GM20431 (cell line): ENCODE results near the gene RALGDS.
"Not testable (repeated sequence)": the region's sequence is repeated elsewhere in the genome, so short reads cannot be mapped to it uniquely, and the experiment has no call there.

Source experiments
- in situ Hi-C: fragments of 300-500 bp; cut with MseI, MboI; formaldehyde crosslinking; loops from one replicate; pipeline ENCODE4 v1.15.0; 2020; ENCODE audit warnings: low sequenced_read_pairs; ENCODE audit not compliant: unreplicated experiment

Gene RALGDS

GRCh38 chr9:133098871-133099270, 22.2 kb downstream of the RALGDS start:
- in situ Hi-C loops = no loop called here

- in situ Hi-C loops = no loop called here
These were observed 22.8 kb downstream of the RALGDS start for GRCh38 chr9:133098104-133098754.

DNA sequence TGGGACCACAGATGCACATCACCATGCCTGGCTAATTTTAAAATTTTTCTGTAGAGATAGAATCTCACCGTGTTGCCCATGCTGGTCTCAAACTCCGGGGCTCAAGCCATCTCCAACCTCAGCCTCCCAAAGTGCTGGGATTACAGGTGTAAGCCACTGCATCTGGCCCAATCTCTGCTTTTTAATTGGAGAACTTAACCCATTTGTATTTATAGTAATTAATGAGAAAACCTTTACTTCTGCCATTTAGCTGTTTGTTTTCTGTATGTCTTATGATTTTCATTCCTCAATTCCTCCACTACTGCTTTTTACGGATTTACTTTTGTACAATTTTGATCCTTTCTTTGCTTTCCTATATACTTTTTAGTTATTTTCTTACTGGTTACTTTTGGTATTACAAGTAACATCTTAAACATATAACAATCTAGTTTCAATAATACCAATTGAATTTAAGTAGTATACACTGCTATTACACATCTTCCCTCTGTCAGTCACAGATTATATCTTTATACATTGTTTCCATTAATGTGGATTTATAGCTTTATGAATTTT, 26.1 kb downstream of the RALGDS start:
- in situ Hi-C loops = no loop called here

DNA sequence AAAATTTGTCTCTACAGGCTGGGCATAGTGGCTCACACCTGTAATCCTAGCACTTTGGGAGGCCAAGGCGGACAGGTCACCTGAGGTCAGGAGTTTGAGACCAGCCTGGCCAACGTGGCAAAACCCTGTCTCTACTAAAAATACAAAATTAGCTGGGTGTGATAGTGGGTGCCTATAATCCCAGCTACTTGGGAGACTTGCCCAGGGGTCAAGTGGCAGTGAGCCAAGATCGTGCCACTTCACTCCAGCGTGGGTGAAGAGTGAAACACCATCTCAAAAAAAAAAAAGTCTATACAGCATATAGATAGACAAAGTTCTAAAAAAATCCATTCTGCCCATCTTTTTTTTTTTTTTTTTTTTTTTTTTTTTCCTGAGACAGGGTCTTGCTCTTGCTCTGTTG, 26.7 kb downstream of the RALGDS start:
- in situ Hi-C loops = not testable (repeated sequence)

DNA sequence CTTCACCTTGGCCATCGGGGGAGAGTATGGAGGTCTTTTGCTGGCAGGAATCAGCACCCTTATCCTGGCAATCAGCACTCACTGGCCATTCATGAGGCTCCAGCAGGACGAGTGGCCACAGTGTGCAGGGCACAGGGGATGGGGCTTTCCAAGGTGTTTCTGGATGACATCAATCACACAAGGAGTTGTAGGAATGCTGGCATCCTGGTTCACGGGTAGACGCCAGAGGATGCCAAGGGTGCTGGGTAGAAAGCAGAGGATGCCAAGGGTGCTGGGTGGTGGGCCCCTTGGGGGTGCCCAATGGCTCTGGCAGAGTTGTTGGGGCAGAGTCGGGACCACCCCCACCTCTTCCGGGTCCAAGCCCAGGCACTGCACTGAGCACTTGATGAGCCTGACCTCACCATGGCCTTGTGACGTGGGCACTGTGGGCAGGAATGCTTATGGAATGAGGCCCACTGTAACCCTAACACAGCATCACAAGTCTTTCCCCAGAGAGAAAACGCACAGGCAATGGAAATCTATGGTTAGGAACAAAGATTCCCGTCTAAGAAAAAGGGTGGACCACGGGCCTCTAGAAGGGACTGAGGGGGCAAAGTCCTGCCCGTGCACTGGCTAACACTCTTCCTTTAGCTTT, 30.2 kb downstream of the RALGDS start:
- in situ Hi-C loops = no loop called here

DNA sequence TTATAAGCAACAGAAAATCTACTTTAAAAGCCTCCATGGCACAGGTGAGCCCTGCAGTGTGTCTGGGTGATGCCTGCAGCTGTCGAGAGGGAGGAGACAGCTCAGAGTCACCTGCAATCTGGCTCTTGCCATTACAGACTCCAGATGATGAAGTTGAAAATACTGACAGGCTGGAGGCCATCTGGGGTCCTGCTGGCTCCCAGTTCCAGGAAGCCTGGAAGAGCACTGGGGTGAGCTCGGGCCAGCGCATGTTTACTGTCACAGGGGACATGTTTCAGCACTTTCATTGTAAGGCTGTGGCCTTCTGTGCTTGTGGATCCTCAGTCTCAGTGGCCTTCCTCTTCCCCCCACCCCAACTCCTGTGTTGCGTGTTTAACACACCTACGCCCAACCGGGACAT, 30.9 kb downstream of the RALGDS start:
- in situ Hi-C loops = no loop called here

GRCh38 chr9:133089271-133089671, 31.8 kb downstream of the RALGDS start:
- in situ Hi-C loops = no loop called here

DNA sequence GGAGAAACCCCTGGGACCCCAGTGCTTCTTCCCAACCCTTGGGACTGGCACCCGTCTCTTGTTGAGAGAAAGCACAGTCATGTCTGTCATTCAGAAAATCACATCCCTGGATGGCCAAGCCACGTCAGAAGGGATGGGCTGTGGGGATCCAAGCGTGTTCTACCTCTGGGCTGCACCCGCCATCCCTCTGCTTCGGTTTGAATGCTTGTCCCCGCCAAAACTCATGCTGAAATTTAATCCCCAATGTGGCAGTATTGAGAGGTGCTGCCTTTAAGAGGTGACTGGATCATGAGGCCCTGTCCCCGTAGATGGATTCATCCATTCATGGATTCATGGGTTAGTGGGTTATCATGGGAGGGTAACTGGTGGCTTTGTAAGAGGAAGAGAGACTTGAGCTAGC, 32.3 kb downstream of the RALGDS start:
- in situ Hi-C loops = no loop called here

GRCh38 chr9:133088146-133088750, 32.8 kb downstream of the RALGDS start:
- in situ Hi-C loops = no loop called here

GRCh38 chr9:133087429-133088145, 33.5 kb downstream of the RALGDS start:
- in situ Hi-C loops = no loop called here

GRCh38 chr9:133086894-133087293, 34.1 kb downstream of the RALGDS start:
- in situ Hi-C loops = no loop called here

GRCh38 chr9:133086212-133086860, 34.7 kb downstream of the RALGDS start:
- in situ Hi-C loops = not testable (repeated sequence)

DNA sequence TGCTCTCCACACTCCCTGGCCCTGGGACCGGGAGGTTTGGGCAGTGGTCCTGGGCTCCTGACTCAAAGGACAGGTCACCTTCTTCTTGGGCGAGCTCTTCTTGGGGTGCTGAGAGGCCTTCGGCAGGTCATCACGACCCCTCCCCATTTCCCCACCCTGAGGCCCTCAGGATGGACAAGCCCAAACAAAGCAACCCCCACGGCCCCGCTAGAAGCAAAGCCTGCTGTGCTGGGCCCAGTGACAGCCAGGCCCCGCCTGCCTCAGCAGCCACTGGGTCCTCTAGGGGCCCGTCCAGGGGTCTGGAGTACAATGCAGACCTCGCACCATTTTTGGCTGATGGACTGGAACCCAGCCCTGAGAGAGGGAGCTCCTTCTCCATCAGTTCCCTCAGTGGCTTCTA, 37.4 kb downstream of the RALGDS start:
- in situ Hi-C loops = not testable (repeated sequence)

DNA sequence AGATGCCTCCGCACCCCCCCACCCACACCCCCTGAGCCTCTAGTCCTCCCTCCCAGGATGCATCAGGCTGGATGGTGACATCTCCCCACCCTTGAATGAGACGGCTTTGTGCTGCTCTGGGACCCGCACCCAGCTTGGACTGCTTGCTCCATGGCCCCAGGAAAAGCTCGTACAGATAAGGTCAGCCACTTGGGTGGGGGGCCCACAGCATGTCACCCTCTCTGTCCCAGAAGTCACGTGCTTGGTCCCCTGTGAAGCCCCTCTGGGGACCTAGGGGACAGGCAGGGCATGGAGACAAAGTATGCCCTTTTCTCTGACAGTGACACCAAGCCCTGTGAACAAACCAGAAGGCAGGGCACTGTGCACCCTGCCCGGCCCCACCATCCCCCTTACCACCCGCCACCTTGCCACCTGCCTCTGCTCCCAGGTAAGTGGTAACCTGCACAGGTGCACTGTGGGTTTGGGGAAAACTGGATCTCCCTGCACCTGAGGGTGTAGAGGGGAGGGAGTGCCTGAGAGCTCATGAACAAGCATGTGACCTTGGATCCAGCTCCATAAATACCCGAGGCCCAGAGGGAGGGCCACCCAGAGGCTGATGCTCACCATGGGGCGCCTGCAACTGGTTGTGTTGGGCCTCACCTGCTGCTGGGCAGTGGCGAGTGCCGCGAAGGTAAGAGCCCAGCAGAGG, 38.9 kb downstream of the RALGDS start:
- in situ Hi-C loops = not testable (repeated sequence)

GRCh38 chr9:133080786-133081779, 40.0 kb downstream of the RALGDS start:
- in situ Hi-C loops = not testable (repeated sequence)

- in situ Hi-C loops = no loop called here
These were observed 40.9 kb downstream of the RALGDS start for GRCh38 chr9:133080161-133080560.

DNA sequence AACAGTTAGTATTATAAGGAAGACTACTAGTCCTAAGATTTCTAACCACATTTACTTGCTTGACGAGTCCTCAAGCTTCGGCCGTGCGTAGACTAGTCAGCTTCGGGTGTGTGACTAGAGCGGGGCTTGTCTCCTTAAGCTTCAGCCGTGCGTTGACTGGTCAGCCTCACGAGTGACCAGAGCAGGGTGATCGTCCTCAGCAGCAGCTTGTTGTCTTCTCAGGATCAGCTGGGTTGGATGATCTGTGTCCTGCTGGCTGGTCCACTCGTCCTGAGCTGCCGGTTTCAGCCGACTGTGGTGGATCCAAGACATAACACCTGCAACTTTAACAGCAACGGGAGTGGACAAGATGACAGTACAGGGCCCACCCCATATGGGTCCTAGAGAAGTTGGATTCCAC, 42.6 kb downstream of the RALGDS start:
- in situ Hi-C loops = no loop called here

DNA sequence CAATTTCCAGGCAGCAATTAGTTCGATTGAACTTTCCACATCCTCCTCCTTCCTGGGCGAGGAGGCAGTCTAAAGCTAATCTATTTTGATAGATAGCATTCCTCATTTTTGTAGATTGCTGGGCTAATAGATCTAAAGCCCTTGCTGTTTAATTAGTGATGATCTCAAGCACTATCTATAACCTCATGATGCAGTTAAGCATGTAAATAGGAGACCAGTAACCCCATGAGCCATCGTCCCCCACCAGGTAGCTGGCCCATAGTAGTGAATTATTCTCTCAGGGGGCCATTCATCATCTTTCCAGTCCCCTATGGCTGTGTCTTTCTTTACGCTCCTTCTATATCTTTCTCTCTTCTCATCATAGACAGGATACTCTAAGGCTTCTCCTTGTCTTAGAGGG, 44.3 kb downstream of the RALGDS start:
- in situ Hi-C loops = no loop called here
